HepG2 (cell line): Measurements from ENCODE around the gene ZNF17. TPM values are rescaled to one million over a fixed set of nuclear protein-coding genes. Genes with fewer than 3 reads are reported as not detected.

Experiments
- ATAC-seq: fragments of 200-7000 bp; cut with Tn5 transposase; 3 replicates; pipeline ENCODE4 v1.9.1; 2020; ENCODE audit warnings: mild to moderate bottlenecking, moderate library complexity
- BruUV-seq: library from RNA; stranded (reverse); fragments of 400-500 nt; replicated peaks from 2 replicates; lab custom pipeline; 2021; lab: Mats Ljungman, UMichigan
- CTCF ChIA-PET: fragments of 300-600 bp; formaldehyde crosslinking; extraction: SDS; loops from one replicate; lab custom pipeline; 2021; ENCODE audit warnings: low total read pairs, inconsistent platforms, low intra/inter-chr PET ratio; lab: Yijun Ruan, JAX
- POLR2A ChIA-PET: fragments of 350-600 bp; sonication (Branson Sonifier 250); formaldehyde crosslinking; loops from one replicate; lab custom pipeline; 2020; ENCODE audit warnings: antibody characterized with exemption, inconsistent platforms; lab: Yijun Ruan, JAX
- DNase-seq: peaks from one replicate; pipeline ENCODE4 v3.0.0-alpha.2; 2015; ENCODE audit warnings: low spot score
- FAIRE-seq: peaks from 3 replicates; lab custom pipeline; 2011; peaks lifted over from hg19 to GRCh38; lab: Jason Lieb, UNC
- H2AFZ ChIP-seq: one replicate; pipeline ENCODE4 v1.6.1; 2011; ENCODE audit warnings: low read length, inconsistent platforms
- H3K27ac ChIP-seq: fragments of 300-600 bp; 3 replicates; pipeline ENCODE4 v1.8.0; 2011; ENCODE audit warnings: mixed run types, mild to moderate bottlenecking, mixed read lengths, low read length, inconsistent platforms; ENCODE audit not compliant: insufficient read depth; ENCODE audit errors: extremely low read length
- H3K27me3 ChIP-seq, 2 experiments: fragments of 200-600 bp in 1 of 2; 2 replicates in 1 of 2; 3 replicates in 1 of 2; pipeline versions ENCODE4 v1.6.0 to v1.8.0; 2011; ENCODE audit warnings: low read length in 2 of 2, mild to moderate bottlenecking in 2 of 2, moderate library complexity in 2 of 2, inconsistent platforms in 1 of 2; ENCODE audit not compliant: insufficient read depth in 2 of 2, control insufficient read depth in 1 of 2
- H3K36me3 ChIP-seq, 2 experiments: fragments of 200-600 bp in 1 of 2; replicated peaks in 1 of 2; 2 replicates in 1 of 2; 3 replicates in 1 of 2; pipeline versions ENCODE4 v1.5.1 to v1.8.0; 2011; ENCODE audit warnings: low read length in 2 of 2, inconsistent platforms in 1 of 2; ENCODE audit not compliant: insufficient read depth in 2 of 2, control insufficient read depth in 1 of 2
- H3K4me1 ChIP-seq: 2 replicates; pipeline ENCODE4 v1.5.1; 2012; ENCODE audit warnings: low read length, inconsistent platforms; ENCODE audit not compliant: insufficient read depth
- H3K4me2 ChIP-seq: 2 replicates; pipeline ENCODE4 v1.6.0; 2011; ENCODE audit warnings: low read depth, low read length, inconsistent platforms
- H3K4me3 ChIP-seq, 3 experiments: fragments of 200-600 bp in 1 of 3; sonication (generic), shearing (Covaris generic) in 1 of 3; replicated peaks in 1 of 3; 2 replicates each; pipeline ENCODE4 v1.5.1; 2011 to 2016; ENCODE audit warnings: low read length in 3 of 3, inconsistent platforms in 2 of 3, low read depth in 2 of 3, mild to moderate bottlenecking in 2 of 3, control low read depth in 1 of 3, mixed read lengths in 1 of 3; ENCODE audit not compliant: insufficient read depth in 1 of 3
- H3K79me2 ChIP-seq: one replicate; pipeline ENCODE4 v1.6.1; 2011; ENCODE audit warnings: low read length, inconsistent platforms; ENCODE audit not compliant: insufficient read depth
- H3K9ac ChIP-seq: 2 replicates; pipeline ENCODE4 v1.6.0; 2011; ENCODE audit warnings: mild to moderate bottlenecking, low read depth, low read length, inconsistent platforms; ENCODE audit not compliant: insufficient read depth
- H3K9me3 ChIP-seq: 2 replicates; pipeline ENCODE4 v1.5.1; 2012; ENCODE audit warnings: mild to moderate bottlenecking, low read length
- H4K20me1 ChIP-seq: 2 replicates; pipeline ENCODE4 v1.6.0; 2011; ENCODE audit warnings: inconsistent platforms, mild to moderate bottlenecking, low read length, moderate library complexity; ENCODE audit not compliant: insufficient read depth
- AGO1 ChIP-seq: fragments of 200-400 bp; formaldehyde crosslinking; IDR thresholded peaks from 2 replicates; pipeline ENCODE4 v1.6.1; 2017; ENCODE audit warnings: mild to moderate bottlenecking, low read depth, low read length, moderate library complexity; ENCODE audit not compliant: poor library complexity, severe bottlenecking
- CEBPZ ChIP-seq: IDR thresholded peaks from 2 replicates; pipeline ENCODE4 v1.6.1; 2012; ENCODE audit warnings: low read length, improper control_type of control experiment
- CHD4 ChIP-seq: fragments of 200-600 bp; sonication (generic); IDR thresholded peaks from 2 replicates; pipeline ENCODE4 v1.7.0; 2017; ENCODE audit warnings: mild to moderate bottlenecking, low read length, borderline replicate concordance
- GPN1 ChIP-seq: sonication (generic); formaldehyde crosslinking; IDR thresholded peaks from 2 replicates; pipeline ENCODE4 v1.5.1; 2020; ENCODE audit warnings: missing genetic modification reagents, borderline replicate concordance
- HIVEP1 ChIP-seq: sonication (generic); formaldehyde crosslinking; IDR thresholded peaks from 2 replicates; pipeline ENCODE4 v1.4.0; 2020; ENCODE audit warnings: mild to moderate bottlenecking, missing genetic modification reagents
- HNF4G ChIP-seq, 2 experiments: sonication (generic) in 1 of 2; formaldehyde crosslinking in 1 of 2; IDR thresholded peaks; 2 replicates each; pipeline versions ENCODE4 v1.4.0 to v1.6.1; 2011 to 2020; ENCODE audit warnings: borderline replicate concordance in 2 of 2, low read depth in 2 of 2, mild to moderate bottlenecking in 2 of 2, low read length in 1 of 2, missing genetic modification reagents in 1 of 2, moderate library complexity in 1 of 2
- IRF2 ChIP-seq: IDR thresholded peaks from 2 replicates; pipeline ENCODE4 v1.6.1; 2018; ENCODE audit warnings: missing genetic modification reagents, missing compliant biosample characterization
- KAT7 ChIP-seq: IDR thresholded peaks from 2 replicates; pipeline ENCODE4 v1.6.1; 2018; ENCODE audit warnings: borderline replicate concordance, missing compliant biosample characterization
- NRL ChIP-seq: sonication (generic); formaldehyde crosslinking; IDR thresholded peaks from 2 replicates; pipeline ENCODE4 v1.5.0; 2020; ENCODE audit warnings: missing genetic modification reagents, mild to moderate bottlenecking, moderate library complexity, borderline replicate concordance
- RARG ChIP-seq: sonication (generic); formaldehyde crosslinking; IDR thresholded peaks from 2 replicates; pipeline ENCODE4 v1.4.0; 2020; ENCODE audit warnings: low read depth, mild to moderate bottlenecking, missing genetic modification reagents
- SRF ChIP-seq: IDR thresholded peaks from 2 replicates; pipeline ENCODE4 v1.6.1; 2011; ENCODE audit warnings: mild to moderate bottlenecking, low read depth, low read length, moderate library complexity
- ZBTB21 ChIP-seq: sonication (generic); formaldehyde crosslinking; IDR thresholded peaks from 2 replicates; pipeline ENCODE4 v1.4.0; 2020; ENCODE audit warnings: missing genetic modification reagents
- ZFP36 ChIP-seq: fragments of 150-350 bp; IDR thresholded peaks from 2 replicates; pipeline ENCODE4 v1.6.1; 2018; ENCODE audit warnings: borderline replicate concordance, low read length, low read depth; ENCODE audit not compliant: partially characterized antibody
- ZFX ChIP-seq: sonication (generic); formaldehyde crosslinking; IDR thresholded peaks from 2 replicates; pipeline ENCODE4 v1.4.0; 2020; ENCODE audit warnings: mild to moderate bottlenecking, low read depth, missing genetic modification reagents, moderate library complexity
- ZNF205 ChIP-seq: IDR thresholded peaks from 2 replicates; pipeline ENCODE4 v1.6.1; 2018; ENCODE audit warnings: missing biosample characterization, missing genetic modification reagents
- ZNF430 ChIP-seq: sonication (generic); formaldehyde crosslinking; IDR thresholded peaks from 2 replicates; pipeline ENCODE4 v1.9.0; 2021; ENCODE audit warnings: mild to moderate bottlenecking, missing genetic modification reagents
- ZNF724P ChIP-seq: sonication (generic); formaldehyde crosslinking; IDR thresholded peaks from 2 replicates; pipeline ENCODE4 v1.8.0; 2022; ENCODE audit warnings: missing genetic modification reagents, borderline replicate concordance
- ZNF761 ChIP-seq: sonication (generic); formaldehyde crosslinking; conservative IDR thresholded peaks from 2 replicates; pipeline ENCODE4 v1.4.0; 2020; ENCODE audit warnings: mild to moderate bottlenecking, missing genetic modification reagents
- whole genome bisulfite sequencing: methylation state at CpG from one replicate; pipeline ENCODE4 v1.1.6; 2017; ENCODE audit warnings: low lambda C conversion rate; 5-methylcytosine and 5-hydroxymethylcytosine counted together
- in situ Hi-C: cut with HindIII; loops from 2 replicates; pipeline ENCODE4 v1.10.0; 2017; ENCODE audit warnings: low pct_unique_long_range_greater_than_20kb; ENCODE audit not compliant: extremely low pct_ligation_motif_present
- intact Hi-C: fragments of 100-400 bp; cut with micrococcal nuclease; formaldehyde crosslinking; loops from one replicate; pipeline ENCODE4 v1.10.0; 2022; ENCODE audit not compliant: unreplicated experiment
- polyA plus RNA-seq, 8 experiments: library from polyadenylated mRNA; depleted of rRNA in 3 of 8; stranded (reverse) in 7 of 8; unstranded in 1 of 8; fragments of >200 nt; fragmentation: Illumina TruSeq in 4 of 8; extraction: Trizol in 4 of 8; gene quantifications; 2 replicates each; pipeline versions ENCODE4 v1.2.1 to v1.2.3, GENCODE V29; 2011 to 2016; ENCODE audit warnings: low read depth in 4 of 8, missing spikeins in 1 of 8, mixed read lengths in 1 of 8; ENCODE audit not compliant: insufficient read depth in 1 of 8
- total RNA-seq, 5 experiments: library from RNA; depleted of rRNA; stranded (reverse); fragments of >200 nt; fragmentation: Illumina TruSeq; extraction: Trizol; gene quantifications; 2 replicates each; pipeline ENCODE4 v1.2.3, GENCODE V29; 2016; ENCODE audit warnings: low read depth in 1 of 5

Gene ZNF17
- total and polyA plus RNA-seq, 2 of the 13 experiments (the other 11 are each of a cell fraction or from before 2014, with no cell fraction given), result 3.7 to 10.1 TPM

DNA sequence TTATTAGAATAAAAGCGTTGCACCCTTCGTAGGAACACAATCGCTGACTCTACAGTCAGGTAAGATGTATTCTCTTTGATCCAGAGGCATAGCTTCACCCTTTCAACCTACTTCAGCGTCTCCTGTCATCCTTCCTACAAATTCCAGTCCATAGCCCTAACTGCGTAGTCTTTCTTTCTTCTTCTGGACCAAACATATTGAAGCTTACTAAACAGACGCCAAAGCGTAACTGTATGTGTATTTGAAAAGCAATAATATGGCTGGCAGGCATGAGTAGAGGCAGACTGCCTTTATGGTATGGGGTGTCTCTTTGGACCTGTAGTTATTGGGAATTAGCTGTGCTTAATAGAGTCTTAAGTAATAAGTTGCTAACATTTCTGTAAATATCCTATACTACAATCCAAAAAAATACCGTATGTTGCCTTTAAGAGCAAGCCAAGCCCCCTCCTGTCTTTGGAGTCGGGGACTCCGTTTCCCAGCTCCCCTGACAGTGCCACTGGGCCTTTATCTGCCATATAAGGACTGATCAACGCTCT is 21.7 kb upstream of the ZNF17 start (continued):
- peak; percentile 100 for TF ChIP-seq SRF
- TF ChIP-seq ZNF205 (CRISPR knock-in tag), result peak; percentile 17; the same call in 1 of the 2 replicates
- TF ChIP-seq RARG, result no peak
- no peak for TF ChIP-seq ZNF761 (CRISPR knock-in tag)
- TF ChIP-seq CEBPZ, result 0 out of 2 replicates have a peak, but pooled peaks have one; percentile 23

GRCh38 chr19:57389730-57390598 is 21.0 kb upstream of the ZNF17 start, which contains the start of gene ZNF548:
ZNF548 (plus strand) TSS chr19:57389854; CDS start chr19:57390100, 246 bp downstream.
- in situ Hi-C loops (no loop called here), intact Hi-C loops (loop anchor here (1.0 kb wide), 1 partner anchor 27 kb away; the partner anchor contains the start of genes TRAPPC2B and ZNF547)
- Histone ChIP-seq H3K27me3 (no peaks in the 10 kb centered on the region; a peak in 1 of 5 replicates), H3K79me2 (peaks cover 41% of the 10 kb centered on the region), H3K4me2 (peak within 1 kb of the TSS; percentile 93), H4K20me1 (no peaks in the 10 kb centered on the region), H3K4me3 (peak within 1 kb of the TSS; percentile 67 to 92 (median 88)), H3K9me3 (no peaks in the 10 kb centered on the region), H3K36me3 (peaks cover 3 to 10% of the 10 kb centered on the region in 2 experiments; a peak in 4 of 5 replicates), H2AFZ (peak within 1 kb of the TSS; percentile 32), H3K27ac (peak within 1 kb of the TSS; percentile 97), H3K4me1 (peaks cover 41% of the 10 kb centered on the region), H3K9ac (peak within 1 kb of the TSS; percentile 97)
- TSS peak; percentile 73 for BruUV-seq
- POLR2A ChIA-PET, result interaction anchor here (0.9 to 2.0 kb wide), 6 partner anchors 16 to 72 kb away, joined by 3 to 21 read pairs (median 4); partner anchors contain the start of genes TRAPPC2B, ZNF304, ZNF547 and ZNF749
- ATAC-seq (peak; percentile 97), FAIRE-seq (peak; percentile 99), DNase-seq (peak; percentile 99)
- WGBS, result 0% methylated on average over 26 of the region's 50 CpGs
- CTCF ChIA-PET, result no interaction called here
- TF ChIP-seq IRF2 (CRISPR knock-in tag) (peak; percentile 99), AGO1 (peak; percentile 74), NRL (CRISPR knock-in tag) (peak; percentile 82), HNF4G (IDR thresholded peaks at IDR 0.05; ENCODE audit: borderline replicate concordance, low read depth, low read length) (peak; percentile 74), HNF4G (CRISPR knock-in tag; IDR thresholded peaks at IDR 0.05; ENCODE audit: borderline replicate concordance, low read depth) (peak; percentile 33; the same call in 1 of the 2 replicates), ZNF430 (CRISPR knock-in tag) (0 out of 2 replicates have a peak, but pooled peaks have one; percentile 57), KAT7 (CRISPR knock-in tag) (no peak), ZBTB21 (peak; percentile 99), CHD4 (peak; percentile 90), ZNF724P (CRISPR knock-in tag) (no peak), ZFP36 (no peak), GPN1 (CRISPR knock-in tag) (no peak), ZFX (CRISPR knock-in tag) (peak; percentile 93), HIVEP1 (CRISPR knock-in tag) (peak; percentile 82)
